Epidermal melanocyte (primary cell): ENCODE measurements around the gene SFN.
"Not testable (repeated sequence)": the region's sequence is repeated elsewhere in the genome, so short reads cannot be mapped to it uniquely, and the experiment has no call there.

Experiments
- DNase-seq: peaks from one replicate; pipeline ENCODE4 v3.0.0; 2011; ENCODE audit warnings: low spot score; ENCODE audit not compliant: insufficient read length

Gene SFN

GRCh38 chr1:26864610-26865480, 1.9 kb downstream of the SFN start:
- peak; percentile 78 for DNase-seq

GRCh38 chr1:26873097-26873496, 10.1 kb downstream of the SFN start:
- not testable (repeated sequence) for DNase-seq

GRCh38 chr1:26874896-26875295, 11.9 kb downstream of the SFN start:
- no peak for DNase-seq

DNA sequence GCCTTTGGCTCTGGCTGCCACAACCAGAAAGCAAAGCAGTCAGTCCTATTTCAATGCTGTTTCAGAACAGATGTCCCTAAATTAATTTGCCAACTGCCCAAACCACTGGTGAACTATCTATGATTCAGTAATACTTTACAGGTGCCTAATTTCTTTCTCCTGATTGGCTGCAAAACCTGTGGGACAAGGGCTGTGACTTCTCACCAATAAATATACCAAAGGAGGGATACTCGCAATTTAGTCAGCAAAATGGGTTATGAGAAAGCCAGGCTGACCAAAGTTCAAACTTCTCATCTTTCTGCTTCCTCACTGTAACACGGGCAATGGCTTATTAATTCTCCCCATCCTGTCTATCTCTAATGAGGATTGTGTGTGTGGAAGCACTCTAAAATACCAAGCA, 14.4 kb downstream of the SFN start:
- no peak for DNase-seq

- DNase-seq, result no peak
These were observed 16.8 kb downstream of the SFN start for GRCh38 chr1:26879793-26880192.

GRCh38 chr1:26881611-26882010, 18.7 kb downstream of the SFN start:
- not testable (repeated sequence) for DNase-seq

GRCh38 chr1:26882696-26883463, 19.9 kb downstream of the SFN start:
- no peak for DNase-seq

GRCh38 chr1:26887125-26887524, 24.2 kb downstream of the SFN start:
- DNase-seq, result no peak

DNA sequence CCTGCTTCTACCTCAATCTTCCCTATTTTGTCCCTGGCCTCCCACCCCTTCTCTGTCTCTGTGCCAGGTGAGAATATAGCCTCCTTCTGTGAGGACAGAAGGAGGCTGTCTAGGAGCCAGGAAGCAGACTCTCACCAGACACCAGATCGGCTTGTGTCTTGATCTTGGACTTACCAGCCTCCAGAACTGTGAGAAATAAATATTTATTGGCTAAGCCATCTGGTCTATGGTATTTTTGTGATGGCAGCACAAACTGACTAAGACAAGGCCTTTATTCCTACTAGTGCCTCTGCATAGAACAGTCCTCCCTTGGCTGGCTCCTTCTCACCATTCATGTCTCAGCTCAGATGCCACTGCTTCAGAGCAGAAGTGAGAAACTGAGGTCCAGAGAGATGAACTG, 25.3 kb downstream of the SFN start:
- DNase-seq, result no peak

- peak; percentile 83 for DNase-seq
These were observed 26.9 kb downstream of the SFN start, which contains the start of gene GPN2 for GRCh38 chr1:26889551-26890466. Gene GPN2 (minus strand): TSS chr1:26890283. CDS start chr1:26890096, 187 bp downstream.

DNA sequence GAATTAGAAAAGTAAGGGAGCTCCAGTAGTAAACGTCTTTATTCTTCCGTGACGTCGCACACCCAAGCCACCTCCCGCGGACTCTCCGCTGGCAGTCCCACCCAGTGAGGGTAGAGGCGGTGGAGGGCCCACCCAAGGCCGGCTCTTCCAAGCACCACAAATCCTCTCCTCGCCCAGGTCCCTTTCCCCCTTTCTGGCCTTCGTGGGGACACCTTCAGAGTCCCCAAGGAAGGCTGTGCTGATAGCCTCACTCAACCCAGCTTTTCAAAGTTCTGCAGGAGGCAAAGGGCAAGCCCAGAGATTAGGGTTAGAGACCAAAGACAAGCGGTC, 27.5 kb downstream of the SFN start:
- no peak for DNase-seq

- no peak for DNase-seq
These were observed 31.3 kb downstream of the SFN start for GRCh38 chr1:26894263-26894662.

- no peak for DNase-seq
These were observed 34.4 kb downstream of the SFN start for GRCh38 chr1:26897351-26897750.

- peak; percentile 95 for DNase-seq
These were observed 37.3 kb downstream of the SFN start, which contains the start of gene GPATCH3 for GRCh38 chr1:26900001-26900814. Gene GPATCH3 (minus strand): TSS chr1:26900467. CDS start chr1:26900442, 25 bp downstream.

DNA sequence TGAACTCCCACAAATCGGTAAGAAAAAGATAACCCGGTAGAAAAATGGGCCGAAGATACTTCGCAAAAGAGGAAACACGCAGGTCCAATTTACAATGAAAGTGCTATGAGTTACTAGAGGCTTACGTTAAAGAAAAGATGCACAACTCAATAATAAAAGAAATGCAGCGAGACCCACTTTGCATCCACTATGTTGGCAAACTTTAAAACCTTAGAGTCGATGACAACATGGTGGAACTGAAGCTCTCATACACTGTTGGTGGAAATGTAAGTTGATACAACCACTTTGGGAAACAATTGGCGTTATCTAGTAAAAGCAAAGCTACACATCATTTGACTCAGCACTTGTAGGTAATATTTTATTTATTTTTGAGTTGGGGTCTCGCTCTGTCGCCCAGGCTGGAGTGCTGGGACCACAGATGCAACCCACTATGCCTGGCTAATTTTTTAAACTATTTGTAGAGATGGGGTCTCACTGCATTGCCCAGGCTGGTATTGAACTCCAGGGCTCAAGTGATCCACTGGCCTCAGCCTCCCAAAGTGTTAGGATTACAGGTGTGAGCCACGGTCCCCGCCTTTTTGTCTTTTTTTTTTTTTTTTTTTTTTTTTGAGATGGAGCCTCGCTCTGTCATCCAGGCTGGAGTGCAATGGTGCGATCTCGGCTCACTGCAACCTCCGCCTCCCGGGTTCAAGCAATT, 38.0 kb downstream of the SFN start:
- DNase-seq, result no peak

- peak; percentile 20 for DNase-seq
These were observed 44.3 kb downstream of the SFN start for GRCh38 chr1:26907071-26907917.

- no peak for DNase-seq
These were observed 47.0 kb downstream of the SFN start for GRCh38 chr1:26909951-26910342.

DNA sequence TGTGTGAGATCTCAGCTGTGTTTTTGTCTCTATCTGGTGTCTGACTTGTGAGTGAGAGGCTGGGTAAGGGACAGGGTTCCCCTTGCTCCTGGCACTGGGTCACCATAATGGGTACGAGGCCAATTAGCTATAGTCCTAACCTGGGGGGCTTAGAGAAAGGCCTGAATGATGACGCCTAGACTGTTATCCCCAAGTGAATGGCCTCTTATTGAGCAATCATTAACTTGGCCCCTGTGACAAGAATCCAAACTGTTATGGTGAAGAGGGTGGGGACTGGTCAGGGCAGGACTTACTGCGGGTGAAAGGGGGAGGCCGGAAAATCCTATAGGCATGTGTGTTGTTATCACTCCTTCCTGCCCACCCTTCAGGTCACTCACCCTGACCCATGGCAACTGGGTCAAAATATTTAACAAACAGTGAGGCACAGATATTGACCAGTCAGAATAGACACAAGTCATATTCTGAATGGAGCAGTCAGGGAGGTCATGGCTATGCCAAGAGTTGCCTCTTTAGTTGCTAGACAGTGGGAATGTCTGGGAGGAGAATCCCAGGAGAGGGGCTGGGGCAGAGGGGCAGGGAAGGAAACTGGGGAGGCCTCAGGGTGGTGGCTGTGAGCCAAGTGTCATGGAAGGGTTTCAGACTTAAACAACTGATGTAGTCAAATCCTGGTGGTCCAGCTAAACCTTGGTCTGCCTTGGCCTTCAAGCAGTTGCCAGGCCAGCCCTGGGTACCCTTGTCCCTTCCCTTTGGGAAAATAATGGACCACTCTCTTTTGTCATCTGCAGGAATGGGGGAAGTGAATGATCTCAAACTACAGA, 47.6 kb downstream of the SFN start:
- no peak for DNase-seq
